Amniotic epithelial cell (primary cell): Measurements from ENCODE around the gene SYT14.
"Not testable (repeated sequence)": the region's sequence is repeated elsewhere in the genome, so short reads cannot be mapped to it uniquely, and the experiment has no call there.

Source experiments
- DNase-seq: peaks from one replicate; pipeline ENCODE4 v3.0.0-alpha.2; 2010; ENCODE audit warnings: low read depth

SYT14 gene

GRCh38 chr1:210027994-210028393, 90.0 kb downstream of the SYT14 start:
- no peak for DNase-seq

DNA sequence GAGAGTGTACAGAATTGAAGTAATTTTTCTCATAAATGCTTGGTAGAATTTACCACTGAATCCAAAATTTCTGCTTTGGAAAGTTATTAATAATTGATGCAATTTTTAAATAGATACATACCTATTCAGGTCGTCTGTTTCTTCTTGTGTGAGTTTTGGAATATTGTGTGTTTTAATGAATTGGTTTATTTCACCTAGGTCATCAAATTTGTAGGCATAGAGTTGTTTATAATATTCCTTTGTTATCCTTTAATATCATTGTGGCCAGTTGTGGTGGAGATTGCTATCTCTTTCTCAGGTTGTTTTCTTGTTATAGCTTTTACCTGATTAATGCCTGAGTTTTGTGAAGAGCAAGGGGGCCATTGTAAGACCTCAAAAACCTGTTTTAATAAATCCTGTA, 93.5 kb downstream of the SYT14 start:
- no peak for DNase-seq

DNA sequence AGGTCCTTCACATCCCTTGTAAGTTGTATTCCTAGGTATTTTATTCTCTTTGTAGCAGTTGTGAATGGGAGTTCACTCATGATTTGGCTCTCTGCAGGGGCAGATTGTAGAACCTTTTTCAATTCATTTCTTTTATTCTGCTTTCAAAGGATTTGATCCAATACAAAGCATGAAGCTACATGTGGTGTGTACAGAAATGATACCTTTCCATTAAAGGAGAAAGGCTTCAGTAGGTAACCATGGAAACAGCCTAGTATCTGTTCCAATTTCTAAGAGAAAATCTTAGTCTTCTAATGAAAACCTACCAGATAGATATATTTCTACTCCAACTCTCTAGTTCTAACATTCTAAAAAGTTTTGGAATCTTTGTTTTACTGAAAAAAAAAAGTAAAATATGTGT, 105.0 kb downstream of the SYT14 start:
- DNase-seq = no peak

- DNase-seq = no peak
Observed at GRCh38 chr1:210049616-210050015, 111.6 kb downstream of the SYT14 start.

DNA sequence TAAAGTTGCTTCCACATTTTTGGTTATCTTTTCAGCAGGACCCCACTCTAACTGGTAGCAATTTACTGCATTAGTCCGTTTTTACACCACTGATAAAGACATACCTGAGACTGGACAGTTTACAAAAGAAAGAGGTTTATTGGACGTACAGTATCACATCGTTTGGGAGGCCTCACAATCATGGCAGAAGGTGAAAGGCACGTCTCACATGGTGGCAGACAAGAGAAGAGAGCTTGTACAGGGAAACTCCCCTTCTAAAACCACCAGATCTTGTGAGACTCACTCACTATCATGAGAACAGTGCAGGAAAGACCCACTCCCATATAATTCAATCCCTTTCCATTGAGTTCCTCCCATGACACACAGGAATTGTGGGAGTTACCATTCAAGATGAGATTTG, 112.5 kb downstream of the SYT14 start:
- not testable (repeated sequence) for DNase-seq

- no peak for DNase-seq
Observed at GRCh38 chr1:210053126-210053525, 115.1 kb downstream of the SYT14 start.

- DNase-seq = no peak
Observed at GRCh38 chr1:210057593-210057992, 119.6 kb downstream of the SYT14 start.

GRCh38 chr1:210061992-210062391, 124.0 kb downstream of the SYT14 start:
- DNase-seq = no peak

- DNase-seq = no peak
Observed at GRCh38 chr1:210070531-210070930, 132.5 kb downstream of the SYT14 start.

- no peak for DNase-seq
Observed at GRCh38 chr1:210072129-210072528, 134.1 kb downstream of the SYT14 start.

DNA sequence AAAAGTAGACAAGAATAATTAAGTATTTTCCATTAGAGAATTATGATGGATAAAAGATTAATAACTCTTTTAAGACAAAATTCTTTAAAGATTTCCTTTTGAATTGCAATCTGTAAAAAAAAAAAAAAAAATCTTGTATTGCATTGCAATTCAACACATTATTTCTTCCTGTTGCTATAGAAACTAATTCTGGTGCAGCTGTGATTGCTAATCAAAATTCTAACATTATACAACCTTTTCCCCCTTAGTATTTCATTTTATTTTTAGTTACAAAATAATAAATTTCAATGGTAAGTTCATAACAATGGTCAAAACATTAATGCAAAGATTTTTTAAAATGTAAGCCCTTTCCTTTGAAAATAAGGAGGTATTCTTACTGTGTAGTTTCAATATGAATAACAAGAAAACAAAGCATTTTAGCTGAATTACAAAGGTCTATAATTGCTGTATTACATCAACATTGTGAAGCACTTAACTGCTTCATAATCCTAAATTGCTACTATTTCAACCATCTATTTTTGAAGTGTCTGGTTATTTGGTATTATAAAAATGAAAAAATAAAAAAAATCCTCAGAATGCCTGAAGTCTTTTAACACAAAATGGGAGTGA, 135.0 kb downstream of the SYT14 start:
- DNase-seq = no peak

- DNase-seq = no peak
Observed at GRCh38 chr1:210074904-210075303, 136.9 kb downstream of the SYT14 start.

- peak; percentile 2 for DNase-seq
Observed at GRCh38 chr1:210076620-210077019, 138.6 kb downstream of the SYT14 start.

- DNase-seq = no peak
Observed at GRCh38 chr1:210081494-210081893, 143.5 kb downstream of the SYT14 start.

DNA sequence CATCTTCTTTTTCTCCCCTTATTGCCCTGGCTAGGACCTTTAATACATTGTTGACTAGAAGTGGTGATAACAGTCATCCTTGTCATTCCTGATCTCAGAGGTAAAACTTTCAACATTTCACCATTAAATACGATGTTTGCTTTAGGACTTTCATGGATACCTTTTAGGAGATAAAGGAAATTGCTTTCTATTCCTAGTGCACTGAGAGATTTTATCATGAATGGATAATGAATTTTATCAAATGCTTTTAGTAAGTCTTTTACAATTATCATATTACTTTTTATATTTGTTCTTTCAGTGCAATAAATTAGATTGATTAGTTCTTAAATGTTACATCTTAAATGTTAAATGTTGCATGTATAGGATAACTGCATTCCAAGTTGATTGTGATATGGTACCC, 147.3 kb downstream of the SYT14 start:
- DNase-seq = no peak

DNA sequence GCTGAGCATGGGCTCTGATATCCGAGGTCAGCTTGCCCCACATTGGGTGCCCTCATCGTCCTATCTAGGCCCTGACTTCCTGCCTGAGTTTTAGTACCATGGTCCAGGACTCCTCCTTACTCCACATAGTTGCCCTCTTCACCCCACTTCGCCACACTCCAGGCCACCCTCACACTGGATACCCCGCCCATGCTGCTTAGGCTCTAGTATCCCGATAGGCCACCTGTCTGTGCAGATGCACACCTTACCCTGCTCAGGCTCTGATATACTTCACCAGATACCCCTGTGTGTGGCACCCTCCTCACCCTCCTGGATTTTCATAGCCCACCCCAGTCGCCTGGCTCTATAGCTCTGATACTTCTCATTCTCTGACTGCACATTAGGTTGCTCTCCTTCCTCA, 149.0 kb downstream of the SYT14 start:
- no peak for DNase-seq

DNA sequence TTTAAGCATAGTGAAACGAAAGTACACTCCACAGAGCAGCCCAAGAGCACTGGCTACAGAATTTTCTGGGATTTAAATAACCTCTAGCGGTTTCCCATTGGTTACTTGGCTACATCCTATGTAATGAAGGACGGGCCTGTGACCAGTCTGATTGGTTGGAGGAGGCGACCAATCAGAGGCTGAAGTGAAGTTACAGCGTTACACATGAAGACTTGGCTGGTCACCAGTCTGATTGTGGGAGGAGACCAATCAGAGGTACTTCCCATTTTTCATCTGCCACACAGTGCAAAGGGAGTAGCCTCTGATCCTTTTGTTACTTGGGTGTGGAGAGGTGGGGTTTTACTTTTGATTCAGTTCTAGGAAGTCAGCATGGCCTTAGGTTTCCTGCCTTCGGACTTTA, 151.8 kb downstream of the SYT14 start:
- DNase-seq = peak; percentile 2

DNA sequence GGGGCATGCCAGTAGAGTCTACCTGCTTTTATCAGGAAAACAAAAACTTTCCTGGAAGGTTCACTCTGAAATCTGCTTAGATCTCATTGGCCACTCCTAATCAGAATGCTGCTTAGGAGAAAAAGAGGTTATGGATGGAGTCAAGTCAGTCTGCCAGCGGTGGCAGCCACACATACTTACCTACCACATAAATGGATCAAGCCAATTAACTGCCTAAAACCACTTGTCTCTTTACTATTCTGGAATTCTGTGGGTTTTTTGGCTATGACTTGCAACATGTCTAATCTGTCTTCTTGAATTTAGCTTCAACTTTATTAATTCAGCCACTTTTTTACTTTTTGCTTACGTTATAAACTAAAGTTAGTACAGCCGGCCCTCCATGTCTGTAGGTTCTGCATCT, 154.3 kb downstream of the SYT14 start:
- no peak for DNase-seq

- DNase-seq = no peak
Observed at GRCh38 chr1:210093461-210093860, 155.4 kb downstream of the SYT14 start.

GRCh38 chr1:210098356-210098755, 160.3 kb downstream of the SYT14 start:
- no peak for DNase-seq

DNA sequence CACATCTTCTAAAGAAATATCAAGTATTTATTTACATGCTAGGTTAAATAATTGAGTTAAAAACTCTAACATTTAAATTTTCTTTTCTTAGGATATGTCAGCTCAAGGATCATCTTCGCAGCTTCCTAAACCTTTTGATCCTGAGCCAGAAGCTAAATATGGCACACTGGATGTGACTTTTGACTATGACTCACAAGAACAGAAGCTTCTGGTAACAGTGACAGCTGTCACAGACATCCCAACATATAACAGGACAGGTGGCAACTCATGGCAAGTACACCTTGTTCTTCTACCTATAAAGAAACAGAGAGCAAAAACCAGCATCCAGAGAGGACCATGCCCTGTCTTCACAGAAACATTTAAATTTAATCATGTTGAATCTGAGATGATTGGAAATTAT, 161.9 kb downstream of the SYT14 start:
- DNase-seq = no peak

DNA sequence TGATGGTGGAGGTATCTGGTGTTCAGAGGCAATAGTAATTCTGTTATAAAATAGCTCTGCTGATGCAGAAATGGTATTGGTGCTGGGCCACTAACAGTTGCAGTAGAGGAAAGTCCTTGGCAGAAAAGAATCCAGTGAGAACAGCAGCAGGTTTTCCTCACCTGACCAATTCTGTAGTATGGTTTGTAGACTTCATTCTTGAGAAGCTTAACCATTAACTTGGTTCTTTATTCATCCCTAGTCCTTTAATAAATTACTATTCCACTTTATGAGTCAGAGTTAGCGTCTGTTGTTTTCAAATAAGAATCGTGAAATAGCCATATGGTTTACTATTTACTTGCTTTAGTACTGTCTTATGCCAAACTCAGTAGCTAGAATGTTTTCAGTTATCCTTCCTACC, 166.1 kb downstream of the SYT14 start:
- no peak for DNase-seq

- not testable (repeated sequence) for DNase-seq
Observed at GRCh38 chr1:210112906-210113305, 174.9 kb downstream of the SYT14 start.

- DNase-seq = no peak
Observed at GRCh38 chr1:210117198-210117597, 179.2 kb downstream of the SYT14 start.

DNA sequence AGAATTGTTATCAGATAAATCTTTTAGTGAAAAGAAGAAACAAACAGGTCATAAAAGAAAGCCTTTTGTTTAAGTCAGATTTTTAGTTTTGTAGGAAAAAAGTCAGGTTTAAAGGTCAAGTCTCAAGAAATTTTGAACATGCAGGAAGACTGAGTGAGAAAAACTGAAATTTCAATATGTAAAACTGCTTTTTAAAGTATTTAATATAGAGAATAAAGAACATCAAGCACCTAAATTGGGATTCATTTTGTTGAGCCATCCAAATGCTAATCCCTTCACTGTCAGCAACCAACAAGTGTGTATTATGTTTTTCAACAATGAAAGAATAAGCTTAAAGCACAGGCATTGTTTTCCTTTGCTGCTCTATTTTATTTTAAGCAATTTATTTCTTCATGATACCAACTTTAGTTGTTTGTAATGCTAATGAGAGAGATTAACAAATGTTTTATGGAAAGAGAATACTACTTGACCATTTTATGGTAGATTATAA, 179.7 kb downstream of the SYT14 start:
- DNase-seq = no peak
